GM23338 (cell line): ENCODE measurements around the gene IGSF6. TPM values are rescaled to one million over a fixed set of nuclear protein-coding genes. Genes with fewer than 3 reads are reported as not detected.

ENCODE experiments used
- ETS1 ChIP-seq: IDR thresholded peaks from 2 replicates; pipeline ENCODE4 v1.6.1; 2016; ENCODE audit warnings: antibody characterized with exemption
- EZH2phosphoT487 ChIP-seq: fragments of 200-600 bp; sonication (generic); IDR thresholded peaks from one replicate; pipeline ENCODE4 v1.8.1; 2018; ENCODE audit warnings: antibody characterized with exemption; ENCODE audit not compliant: unreplicated experiment
- JUNB ChIP-seq: IDR thresholded peaks from one replicate; pipeline ENCODE4 v1.6.1; 2016; ENCODE audit warnings: antibody characterized with exemption; ENCODE audit not compliant: unreplicated experiment
- REST ChIP-seq: IDR thresholded peaks from one replicate; pipeline ENCODE4 v1.6.1; 2018; ENCODE audit warnings: antibody characterized with exemption; ENCODE audit not compliant: unreplicated experiment
- STAT1 ChIP-seq: IDR thresholded peaks from one replicate; pipeline ENCODE4 v1.6.1; 2016; ENCODE audit warnings: antibody characterized with exemption; ENCODE audit not compliant: unreplicated experiment
- ZNF331 ChIP-seq: fragments of 250-450 bp; sonication (Bioruptor Pico); IDR thresholded peaks from 2 replicates; pipeline ENCODE4 v1.5.0; 2020; ENCODE audit warnings: low read depth, mild to moderate bottlenecking, moderate library complexity
- ZNF462 ChIP-seq: fragments of 250-450 bp; sonication (Bioruptor Pico); IDR thresholded peaks from 2 replicates; pipeline ENCODE4 v1.5.0; 2020; ENCODE audit warnings: mild to moderate bottlenecking, moderate library complexity
- polyA plus RNA-seq: library from polyadenylated mRNA; unstranded; fragments of >200 nt; fragmentation: Nextera tagmentation; extraction: Ambion mirVana; gene quantifications from 2 replicates; pipeline ENCODE4 v1.2.1, GENCODE V29; 2016
- total RNA-seq: library from RNA; depleted of rRNA; stranded (reverse); fragments of >200 nt; shearing (Covaris generic); gene quantifications from 2 replicates; pipeline ENCODE4 v1.2.3, GENCODE V29; 2014

IGSF6 gene
- total and polyA plus RNA-seq, 2 experiments from 2014 or later = 0.19 TPM; not detected in 1

- TF ChIP-seq ZNF462 (CRISPR knock-in tag) (no peak), STAT1 (no peak), ETS1 (no peak), ZNF331 (CRISPR knock-in tag) (no peak), JUNB (no peak), REST (no peak), EZH2phosphoT487 (no peak)
These were observed 44.6 kb upstream of the IGSF6 start (continued) for GRCh38 chr16:21697032-21697431.
